Measurements from ENCODE around the gene RBMS1.

DNA sequence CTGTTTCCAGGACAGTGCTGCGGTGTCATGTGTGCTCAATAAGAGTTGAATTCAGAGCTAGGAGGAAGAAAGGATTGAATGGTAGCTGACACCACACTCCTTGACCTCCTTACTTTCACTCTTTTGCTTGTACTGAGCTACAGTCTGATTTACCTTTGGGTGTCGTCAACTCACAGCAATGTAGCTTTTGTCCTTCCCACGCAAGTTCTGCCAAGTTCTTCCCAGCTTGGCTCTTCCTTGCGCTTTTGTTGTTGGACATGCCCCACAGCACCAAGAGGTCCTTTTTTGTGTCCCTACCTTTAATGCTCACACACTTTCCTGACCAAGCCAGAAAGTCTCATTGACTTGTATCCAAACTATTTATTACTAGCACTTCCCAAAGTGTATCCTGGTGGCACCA is 255.2 kb downstream of the RBMS1 start:
- no peak for TF ChIP-seq EZH2 (IDR thresholded peaks at IDR 0.05; ENCODE audit: insufficient read depth, low read length)
- TF ChIP-seq, protein P1, sequence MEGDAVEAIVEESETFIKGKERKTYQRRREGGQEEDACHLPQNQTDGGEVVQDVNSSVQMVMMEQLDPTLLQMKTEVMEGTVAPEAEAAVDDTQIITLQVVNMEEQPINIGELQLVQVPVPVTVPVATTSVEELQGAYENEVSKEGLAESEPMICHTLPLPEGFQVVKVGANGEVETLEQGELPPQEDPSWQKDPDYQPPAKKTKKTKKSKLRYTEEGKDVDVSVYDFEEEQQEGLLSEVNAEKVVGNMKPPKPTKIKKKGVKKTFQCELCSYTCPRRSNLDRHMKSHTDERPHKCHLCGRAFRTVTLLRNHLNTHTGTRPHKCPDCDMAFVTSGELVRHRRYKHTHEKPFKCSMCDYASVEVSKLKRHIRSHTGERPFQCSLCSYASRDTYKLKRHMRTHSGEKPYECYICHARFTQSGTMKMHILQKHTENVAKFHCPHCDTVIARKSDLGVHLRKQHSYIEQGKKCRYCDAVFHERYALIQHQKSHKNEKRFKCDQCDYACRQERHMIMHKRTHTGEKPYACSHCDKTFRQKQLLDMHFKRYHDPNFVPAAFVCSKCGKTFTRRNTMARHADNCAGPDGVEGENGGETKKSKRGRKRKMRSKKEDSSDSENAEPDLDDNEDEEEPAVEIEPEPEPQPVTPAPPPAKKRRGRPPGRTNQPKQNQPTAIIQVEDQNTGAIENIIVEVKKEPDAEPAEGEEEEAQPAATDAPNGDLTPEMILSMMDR (IDR thresholded peaks at IDR 0.05; ENCODE audit: insufficient read depth, low read depth, low read length) = no peak
